ENCODE results near the gene HERC2.

GRCh38 chr15:28147801-28148200 is 174.2 kb downstream of the HERC2 start:
- TF ChIP-seq USF2 (IDR thresholded peaks at IDR 0.05; ENCODE audit: low read length) = no peak
- no peak for TF ChIP-seq KDM5A (IDR thresholded peaks at IDR 0.05; ENCODE audit: low read length)
- TF ChIP-seq CTCF (IDR thresholded peaks at IDR 0.05; ENCODE audit: control extremely low read depth in 1 of 3, insufficient read depth in 1 of 3, low read depth in 1 of 3, low read length in 3 of 3) = no peak
- no peak for TF ChIP-seq POLR2A (IDR thresholded peaks at IDR 0.05; ENCODE audit: control extremely low read depth in 1 of 2, low read depth in 2 of 2, low read length in 2 of 2)
- no peak for TF ChIP-seq EZH2 (IDR thresholded peaks at IDR 0.05; ENCODE audit: low read depth, low read length, severe bottlenecking)
- no peak for TF ChIP-seq SP4 (IDR thresholded peaks at IDR 0.05; ENCODE audit: low read length)
